Endothelial cell of umbilical vein (primary cell): ENCODE data around the gene SH3RF3. TPM values are rescaled to one million over a fixed set of nuclear protein-coding genes. Genes with fewer than 3 reads are reported as not detected.
A peak's percentile ranks its signal among the peaks of the same experiment; 100 is the strongest.

Source experiments
- BruUV-seq: library from RNA; stranded (reverse); fragments of 400-500 nt; replicated peaks from 2 replicates; lab custom pipeline; 2021; lab: Mats Ljungman, UMichigan
- CTCF ChIA-PET: fragments of 300-600, 350-600 bp; sonication (Branson Sonifier 250); formaldehyde crosslinking; loops from one replicate; lab custom pipeline; 2021; ENCODE audit warnings: antibody characterized with exemption, inconsistent platforms; lab: Charles Lee
- POLR2A ChIA-PET: fragments of 300-600, 350-600 bp; sonication (Branson Sonifier 250); formaldehyde crosslinking; loops from one replicate; lab custom pipeline; 2021; ENCODE audit warnings: antibody characterized with exemption, inconsistent platforms; lab: Charles Lee
- DNase-seq: peaks from one replicate; pipeline ENCODE4 v3.0.0-alpha.2; 2011; ENCODE audit warnings: low read depth, low spot score
- FAIRE-seq: peaks from 2 replicates; lab custom pipeline; 2011; peaks lifted over from hg19 to GRCh38; lab: Jason Lieb, UNC
- H2AFZ ChIP-seq: 2 replicates; pipeline ENCODE4 v1.6.0; 2012; ENCODE audit warnings: low read depth, low read length, control low read depth, inconsistent platforms
- H3K27ac ChIP-seq: 2 replicates; pipeline ENCODE4 v1.5.1; 2011; ENCODE audit warnings: low read depth, mild to moderate bottlenecking, control low read depth, low read length, moderate library complexity; ENCODE audit not compliant: insufficient read depth
- H3K27me3 ChIP-seq, 2 experiments: 2 replicates each; pipeline versions ENCODE4 v1.6.0 to v1.6.1; 2011; ENCODE audit warnings: low read length in 2 of 2, mixed read lengths in 1 of 2; ENCODE audit not compliant: control insufficient read depth in 2 of 2, insufficient read depth in 2 of 2
- H3K36me3 ChIP-seq, 2 experiments: 2 replicates in 1 of 2; 3 replicates in 1 of 2; pipeline ENCODE4 v1.5.1; 2011; ENCODE audit warnings: low read length in 2 of 2, mild to moderate bottlenecking in 1 of 2, moderate library complexity in 1 of 2; ENCODE audit not compliant: control insufficient read depth in 2 of 2, insufficient read depth in 2 of 2; ENCODE audit errors: extremely low read depth in 1 of 2
- H3K4me1 ChIP-seq: 3 replicates; pipeline ENCODE4 v1.5.1; 2011; ENCODE audit warnings: mild to moderate bottlenecking, low read length; ENCODE audit not compliant: control insufficient read depth, insufficient read depth; ENCODE audit errors: extremely low read depth
- H3K4me2 ChIP-seq: 2 replicates; pipeline ENCODE4 v1.6.1; 2011; ENCODE audit warnings: low read length, control low read depth, mixed read lengths; ENCODE audit not compliant: insufficient read depth
- H3K4me3 ChIP-seq, 3 experiments: fragments of 200-600 bp in 1 of 3; sonication (generic), shearing (Covaris generic) in 1 of 3; replicated peaks in 1 of 3; 2 replicates each; pipeline ENCODE4 v1.5.1; 2011 to 2016; ENCODE audit warnings: control low read depth in 3 of 3, low read length in 3 of 3, mild to moderate bottlenecking in 2 of 3, inconsistent platforms in 1 of 3, low read depth in 1 of 3, moderate library complexity in 1 of 3; ENCODE audit not compliant: insufficient read depth in 1 of 3
- H3K79me2 ChIP-seq: 2 replicates; pipeline ENCODE4 v1.6.0; 2012; ENCODE audit warnings: low read length, inconsistent platforms; ENCODE audit not compliant: control insufficient read depth, insufficient read depth
- H3K9ac ChIP-seq: replicated peaks from 2 replicates; pipeline ENCODE3; 2011; ENCODE audit warnings: low read length, control low read depth; ENCODE audit not compliant: insufficient read depth; ENCODE audit errors: extremely low read depth
- H3K9me1 ChIP-seq: replicated peaks from 3 replicates; pipeline ENCODE4 v1.6.0; 2011; ENCODE audit warnings: mild to moderate bottlenecking, low read length; ENCODE audit not compliant: control insufficient read depth, insufficient read depth; ENCODE audit errors: extremely low read depth
- H3K9me3 ChIP-seq: replicated peaks from 2 replicates; pipeline ENCODE4 v1.5.1; 2012; ENCODE audit warnings: low read length, inconsistent platforms; ENCODE audit not compliant: control insufficient read depth, insufficient read depth
- H4K20me1 ChIP-seq: replicated peaks from 2 replicates; pipeline ENCODE3; 2011; ENCODE audit warnings: mild to moderate bottlenecking, low read length; ENCODE audit not compliant: control insufficient read depth, insufficient read depth; ENCODE audit errors: extremely low read depth
- GATA2 ChIP-seq: IDR thresholded peaks from 2 replicates; pipeline ENCODE4 v1.7.0; 2011; ENCODE audit warnings: low read depth, mild to moderate bottlenecking, moderate library complexity, mixed read lengths, low read length; ENCODE audit not compliant: insufficient read length, insufficient read depth
- JUN ChIP-seq: IDR thresholded peaks from 2 replicates; pipeline ENCODE4 v1.6.1; 2011; ENCODE audit warnings: borderline replicate concordance, low read depth; ENCODE audit not compliant: insufficient read length, insufficient read depth
- MYC ChIP-seq: IDR thresholded peaks from one replicate; pipeline ENCODE4 v1.6.1; 2011; ENCODE audit warnings: mild to moderate bottlenecking, low read depth, low read length
- POLR2A ChIP-seq: IDR thresholded peaks from 2 replicates; pipeline ENCODE4 v1.6.1; 2012; ENCODE audit warnings: low read depth, mild to moderate bottlenecking, control low read depth, low read length
- POLR2AphosphoS5 ChIP-seq: IDR thresholded peaks from 2 replicates; pipeline ENCODE4 v1.6.1; 2012; ENCODE audit warnings: low read depth, mild to moderate bottlenecking, control low read depth, low read length, moderate library complexity; ENCODE audit not compliant: insufficient read depth
- dilution Hi-C: fragments of 300-500 bp; cut with MboI; formaldehyde crosslinking; loops from one replicate; pipeline ENCODE4 v1.15.0; 2019; ENCODE audit warnings: low sequenced_read_pairs; ENCODE audit not compliant: extremely low pct_ligation_motif_present
- intact Hi-C: fragments of 100-400 bp; cut with micrococcal nuclease; formaldehyde crosslinking; loops from one replicate; pipeline ENCODE4 v1.10.0; 2022
- polyA plus RNA-seq, 4 experiments: library from polyadenylated mRNA; depleted of rRNA in 3 of 4; stranded (reverse) in 3 of 4; unstranded in 1 of 4; fragments of >200 nt; gene quantifications; 2 replicates each; pipeline versions ENCODE4 v1.2.1 to v1.2.3, GENCODE V29; 2011 to 2012; ENCODE audit warnings: missing spikeins in 1 of 4
- total RNA-seq: library from RNA; stranded (reverse); gene quantifications from 2 replicates; pipeline ENCODE4 v1.2.3, GENCODE V29; 2021
- TF ChIP-seq, protein P1 (sequence below): IDR thresholded peaks from 2 replicates; pipeline ENCODE4 v1.6.1; 2011; ENCODE audit not compliant: insufficient read depth, insufficient read length
- TF ChIP-seq, protein P2 (sequence below), 2 donors: IDR thresholded peaks; 1 replicate in 1 of 2; 2 replicates in 1 of 2; pipeline ENCODE4 v1.5.1; 2011; ENCODE audit warnings: low read length in 2 of 2, mild to moderate bottlenecking in 2 of 2, moderate library complexity in 2 of 2, control low read depth in 1 of 2, inconsistent platforms in 1 of 2, low read depth in 1 of 2; ENCODE audit not compliant: insufficient read depth in 1 of 2; ENCODE audit errors: extremely low read depth in 1 of 2

SH3RF3 gene
- total and polyA plus RNA-seq, 2 donors (not counting 3 experiments of a cell fraction or from before 2014, with no cell fraction given): 3.8 to 14.7 TPM

DNA sequence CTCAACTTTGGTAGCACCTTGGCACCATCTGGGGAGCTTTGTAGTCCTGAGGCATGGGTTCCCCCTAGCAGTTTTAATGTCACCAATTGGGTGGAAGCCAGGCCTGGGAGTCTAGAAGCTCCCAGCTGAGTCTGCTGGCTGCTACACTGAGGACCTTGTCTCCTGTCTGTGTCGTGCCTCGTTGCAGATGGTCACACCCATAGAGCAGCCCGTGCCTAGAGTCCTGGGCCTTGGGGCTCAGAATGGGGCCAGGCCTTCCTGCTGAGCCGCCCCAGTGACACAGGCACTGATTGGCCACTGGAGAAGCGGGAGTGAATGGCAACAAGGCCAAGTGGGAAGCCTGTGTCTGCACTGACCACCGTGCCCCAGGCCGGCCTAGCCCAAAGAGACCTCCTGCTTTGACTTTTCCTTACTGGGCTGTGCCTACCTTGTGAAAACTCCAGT, 113.2 kb downstream of the SH3RF3 start:
- Histone ChIP-seq H3K4me1 (peaks cover 53% of the 10 kb centered on the region), H3K4me2 (no peak overlapping the region), H3K9me1 (no peaks in the 10 kb centered on the region), H3K9me3 (no peaks in the 10 kb centered on the region), H3K4me3 (no peak overlapping the region), H4K20me1 (no peaks in the 10 kb centered on the region), H3K36me3 (no peaks in the 10 kb centered on the region), H3K27ac (peak overlapping the region; percentile 94), H3K27me3 (no peaks in the 10 kb centered on the region), H2AFZ (no peak overlapping the region), H3K79me2 (peaks cover 15% of the 10 kb centered on the region), H3K9ac (peak overlapping the region; percentile 50)
- no peak for TF ChIP-seq MYC
- TF ChIP-seq JUN: no peak
- no peak for TF ChIP-seq GATA2
- TF ChIP-seq, protein P1, sequence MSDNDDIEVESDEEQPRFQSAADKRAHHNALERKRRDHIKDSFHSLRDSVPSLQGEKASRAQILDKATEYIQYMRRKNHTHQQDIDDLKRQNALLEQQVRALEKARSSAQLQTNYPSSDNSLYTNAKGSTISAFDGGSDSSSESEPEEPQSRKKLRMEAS: no peak
- TF ChIP-seq POLR2A: no peak
- TF ChIP-seq, protein P2, sequence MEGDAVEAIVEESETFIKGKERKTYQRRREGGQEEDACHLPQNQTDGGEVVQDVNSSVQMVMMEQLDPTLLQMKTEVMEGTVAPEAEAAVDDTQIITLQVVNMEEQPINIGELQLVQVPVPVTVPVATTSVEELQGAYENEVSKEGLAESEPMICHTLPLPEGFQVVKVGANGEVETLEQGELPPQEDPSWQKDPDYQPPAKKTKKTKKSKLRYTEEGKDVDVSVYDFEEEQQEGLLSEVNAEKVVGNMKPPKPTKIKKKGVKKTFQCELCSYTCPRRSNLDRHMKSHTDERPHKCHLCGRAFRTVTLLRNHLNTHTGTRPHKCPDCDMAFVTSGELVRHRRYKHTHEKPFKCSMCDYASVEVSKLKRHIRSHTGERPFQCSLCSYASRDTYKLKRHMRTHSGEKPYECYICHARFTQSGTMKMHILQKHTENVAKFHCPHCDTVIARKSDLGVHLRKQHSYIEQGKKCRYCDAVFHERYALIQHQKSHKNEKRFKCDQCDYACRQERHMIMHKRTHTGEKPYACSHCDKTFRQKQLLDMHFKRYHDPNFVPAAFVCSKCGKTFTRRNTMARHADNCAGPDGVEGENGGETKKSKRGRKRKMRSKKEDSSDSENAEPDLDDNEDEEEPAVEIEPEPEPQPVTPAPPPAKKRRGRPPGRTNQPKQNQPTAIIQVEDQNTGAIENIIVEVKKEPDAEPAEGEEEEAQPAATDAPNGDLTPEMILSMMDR (IDR thresholded peaks at IDR 0.05; ENCODE audit: extremely low read depth in 1 of 2, insufficient read depth in 1 of 2, low read depth in 1 of 2, low read length in 2 of 2): no peak
- TF ChIP-seq POLR2AphosphoS5: no peak
- intact Hi-C loops: loop anchor here (2.0 kb wide), 1 partner anchor 113 kb away; the partner anchor contains the start of gene SH3RF3
- ChIA-PET CTCF (no interaction called here), POLR2A (interaction anchor here (1.0 kb wide), 1 partner anchor 70 kb away, joined by 4 read pairs; no protein-coding TSS in a partner anchor)
- FAIRE-seq (peak; percentile 65), DNase-seq (no peak)
- no TSS peak for BruUV-seq
- dilution Hi-C loops: no loop called here
